HepG2 (cell line): ENCODE data around the gene FSCN2. TPM values are rescaled to one million over a fixed set of nuclear protein-coding genes. Genes with fewer than 3 reads are reported as not detected.

Experiments
- BRD4 ChIP-seq: sonication (generic); formaldehyde crosslinking; IDR thresholded peaks from 2 replicates; pipeline ENCODE4 v1.4.0; 2020; ENCODE audit warnings: missing genetic modification reagents
- CAMTA2 ChIP-seq: sonication (generic); formaldehyde crosslinking; IDR thresholded peaks from 2 replicates; pipeline ENCODE4 v1.4.0; 2020; ENCODE audit warnings: mild to moderate bottlenecking, missing genetic modification reagents, borderline replicate concordance
- CC2D1A ChIP-seq: sonication (generic); formaldehyde crosslinking; IDR thresholded peaks from 2 replicates; pipeline ENCODE4 v1.8.1; 2023; ENCODE audit warnings: mild to moderate bottlenecking, missing genetic modification reagents
- CREBL2 ChIP-seq: sonication (generic); formaldehyde crosslinking; IDR thresholded peaks from 2 replicates; pipeline ENCODE4 v1.8.1; 2023; ENCODE audit warnings: missing genetic modification reagents, mild to moderate bottlenecking, borderline replicate concordance
- FOXC1 ChIP-seq: sonication (generic); formaldehyde crosslinking; IDR thresholded peaks from 2 replicates; pipeline ENCODE4 v1.8.0; 2022; ENCODE audit warnings: mild to moderate bottlenecking, missing genetic modification reagents, borderline replicate concordance
- HBP1 ChIP-seq: IDR thresholded peaks from 2 replicates; pipeline ENCODE4 v1.6.1; 2016; ENCODE audit warnings: low read depth, control low read depth
- JARID2 ChIP-seq: sonication (generic); formaldehyde crosslinking; IDR thresholded peaks from 2 replicates; pipeline ENCODE4 v1.8.1; 2023; ENCODE audit warnings: missing genetic modification reagents, inconsistent platforms; ENCODE audit not compliant: insufficient replicate concordance
- KMT2B ChIP-seq: IDR thresholded peaks from 2 replicates; pipeline ENCODE4 v1.6.1; 2016; ENCODE audit warnings: missing genetic modification reagents, missing compliant biosample characterization
- MTF2 ChIP-seq: sonication (generic); formaldehyde crosslinking; IDR thresholded peaks from 2 replicates; pipeline ENCODE4 v1.5.0; 2020; ENCODE audit warnings: missing genetic modification reagents, borderline replicate concordance
- POLR2A ChIP-seq, 2 experiments: IDR thresholded peaks; 2 replicates each; pipeline ENCODE4 v1.6.1; 2011; ENCODE audit warnings: low read depth in 2 of 2, low read length in 2 of 2, mild to moderate bottlenecking in 1 of 2, moderate library complexity in 1 of 2; ENCODE audit not compliant: insufficient read depth in 1 of 2
- RXRB ChIP-seq: IDR thresholded peaks from 2 replicates; pipeline ENCODE4 v1.6.1; 2016; ENCODE audit warnings: borderline replicate concordance, missing genetic modification reagents, missing compliant biosample characterization
- TARDBP ChIP-seq: sonication (generic); formaldehyde crosslinking; IDR thresholded peaks from 2 replicates; pipeline ENCODE4 v1.8.0; 2022; ENCODE audit warnings: mild to moderate bottlenecking, missing genetic modification reagents
- TBP ChIP-seq: sonication (generic); formaldehyde crosslinking; IDR thresholded peaks from 2 replicates; pipeline ENCODE4 v1.5.0; 2020; ENCODE audit warnings: missing genetic modification reagents
- ZFP36L1 ChIP-seq: sonication (generic); formaldehyde crosslinking; IDR thresholded peaks from 2 replicates; pipeline ENCODE4 v1.8.0; 2022; ENCODE audit warnings: mild to moderate bottlenecking, missing genetic modification reagents, moderate library complexity
- ZNF180 ChIP-seq: sonication (generic); formaldehyde crosslinking; IDR thresholded peaks from 2 replicates; pipeline ENCODE4 v1.4.0; 2020; ENCODE audit warnings: low read depth, missing genetic modification reagents, borderline replicate concordance
- ZNF326 ChIP-seq: sonication (generic); formaldehyde crosslinking; IDR thresholded peaks from 2 replicates; pipeline ENCODE4 v1.4.0; 2020; ENCODE audit warnings: missing genetic modification reagents, borderline replicate concordance
- ZNF329 ChIP-seq: sonication (generic); formaldehyde crosslinking; IDR thresholded peaks from 2 replicates; pipeline ENCODE4 v1.9.0; 2021; ENCODE audit warnings: low read depth, mild to moderate bottlenecking, missing genetic modification reagents
- ZNF451 ChIP-seq: sonication (generic); formaldehyde crosslinking; IDR thresholded peaks from 2 replicates; pipeline ENCODE4 v1.5.0; 2020; ENCODE audit warnings: mild to moderate bottlenecking, missing genetic modification reagents
- ZNF788 ChIP-seq: sonication (generic); formaldehyde crosslinking; IDR thresholded peaks from 2 replicates; pipeline ENCODE4 v1.5.0; 2020; ENCODE audit warnings: mild to moderate bottlenecking, missing genetic modification reagents, borderline replicate concordance
- polyA plus RNA-seq, 8 experiments: library from polyadenylated mRNA; depleted of rRNA in 3 of 8; stranded (reverse) in 7 of 8; unstranded in 1 of 8; fragments of >200 nt; fragmentation: Illumina TruSeq in 4 of 8; extraction: Trizol in 4 of 8; gene quantifications; 2 replicates each; pipeline versions ENCODE4 v1.2.1 to v1.2.3, GENCODE V29; 2011 to 2016; ENCODE audit warnings: low read depth in 4 of 8, missing spikeins in 1 of 8, mixed read lengths in 1 of 8; ENCODE audit not compliant: insufficient read depth in 1 of 8
- total RNA-seq, 5 experiments: library from RNA; depleted of rRNA; stranded (reverse); fragments of >200 nt; fragmentation: Illumina TruSeq; extraction: Trizol; gene quantifications; 2 replicates each; pipeline ENCODE4 v1.2.3, GENCODE V29; 2016; ENCODE audit warnings: low read depth in 1 of 5
- TF ChIP-seq, protein P1 (sequence below): sonication (generic); formaldehyde crosslinking; IDR thresholded peaks from 2 replicates; pipeline ENCODE4 v1.8.0; 2022; ENCODE audit warnings: missing genetic modification reagents, mild to moderate bottlenecking, borderline replicate concordance
- TF ChIP-seq, protein P2 (sequence below), 2 experiments: sonication (generic) in 1 of 2; formaldehyde crosslinking in 1 of 2; IDR thresholded peaks; 2 replicates each; pipeline versions ENCODE4 v1.4.0 to v1.6.1; 2016 to 2020; ENCODE audit warnings: borderline replicate concordance in 1 of 2, low read depth in 1 of 2, mild to moderate bottlenecking in 1 of 2, missing genetic modification reagents in 1 of 2
- TF ChIP-seq, protein P3 (sequence below): sonication (generic); formaldehyde crosslinking; IDR thresholded peaks from 2 replicates; pipeline ENCODE4 v1.4.0; 2020; ENCODE audit warnings: missing genetic modification reagents

FSCN2 gene
- total and polyA plus RNA-seq, 2 of the 13 experiments (the other 11 are each of a cell fraction or from before 2014, with no cell fraction given): 0.09 TPM; not detected in 1

DNA sequence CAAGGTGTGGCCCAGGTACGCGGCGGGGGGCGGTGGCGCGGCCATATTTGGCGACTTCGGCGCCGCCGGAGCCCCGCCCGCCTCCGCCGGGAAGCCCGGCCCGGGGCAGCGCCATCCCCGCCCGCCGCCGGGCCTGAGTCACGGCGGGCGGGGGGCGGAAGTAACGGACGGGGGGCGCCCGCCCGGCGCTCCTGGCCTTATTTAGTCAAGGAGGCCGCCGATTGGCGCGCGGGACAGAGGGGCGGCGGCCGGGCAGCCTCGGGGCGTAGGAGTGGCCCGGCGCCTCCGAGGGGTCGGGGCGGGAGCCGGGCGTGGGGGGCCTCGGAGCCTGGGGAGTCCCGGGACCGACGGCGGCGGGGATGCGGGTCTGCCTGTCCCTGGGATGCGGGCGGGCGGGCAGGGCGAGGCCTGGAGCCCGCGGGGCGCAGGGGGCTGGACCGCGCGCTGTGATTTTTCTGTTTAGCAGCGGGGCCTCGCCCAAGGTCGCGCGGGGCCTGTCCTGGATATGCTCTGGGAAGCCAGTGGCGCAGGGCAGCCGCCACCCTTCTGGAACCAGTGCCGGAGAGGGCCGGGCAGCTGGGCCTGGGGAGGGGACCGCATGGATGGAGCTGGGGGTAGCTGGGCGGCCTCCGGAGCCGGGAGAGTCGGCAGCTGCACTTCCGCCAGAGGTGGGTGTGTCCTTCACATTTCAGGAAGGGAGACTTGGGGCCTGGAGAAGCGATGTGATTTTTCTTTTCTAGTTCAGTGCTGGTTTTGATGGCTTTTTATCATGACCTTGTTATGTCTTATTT, 13.2 kb upstream of the FSCN2 start (continued):
- no peak for TF ChIP-seq MTF2 (CRISPR knock-in tag)
- TF ChIP-seq POLR2A (IDR thresholded peaks at IDR 0.05; ENCODE audit: insufficient read depth in 1 of 2, low read depth in 2 of 2, low read length in 2 of 2): no peak
- 0 out of 2 replicates have a peak, but pooled peaks have one; percentile 15 for TF ChIP-seq BRD4
- no peak for TF ChIP-seq ZNF326 (CRISPR knock-in tag)
- TF ChIP-seq, protein P1, sequence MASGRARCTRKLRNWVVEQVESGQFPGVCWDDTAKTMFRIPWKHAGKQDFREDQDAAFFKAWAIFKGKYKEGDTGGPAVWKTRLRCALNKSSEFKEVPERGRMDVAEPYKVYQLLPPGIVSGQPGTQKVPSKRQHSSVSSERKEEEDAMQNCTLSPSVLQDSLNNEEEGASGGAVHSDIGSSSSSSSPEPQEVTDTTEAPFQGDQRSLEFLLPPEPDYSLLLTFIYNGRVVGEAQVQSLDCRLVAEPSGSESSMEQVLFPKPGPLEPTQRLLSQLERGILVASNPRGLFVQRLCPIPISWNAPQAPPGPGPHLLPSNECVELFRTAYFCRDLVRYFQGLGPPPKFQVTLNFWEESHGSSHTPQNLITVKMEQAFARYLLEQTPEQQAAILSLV: no peak
- no peak for TF ChIP-seq RXRB (CRISPR knock-in tag)
- TF ChIP-seq CREBL2 (CRISPR knock-in tag): no peak
- TF ChIP-seq, protein P2, sequence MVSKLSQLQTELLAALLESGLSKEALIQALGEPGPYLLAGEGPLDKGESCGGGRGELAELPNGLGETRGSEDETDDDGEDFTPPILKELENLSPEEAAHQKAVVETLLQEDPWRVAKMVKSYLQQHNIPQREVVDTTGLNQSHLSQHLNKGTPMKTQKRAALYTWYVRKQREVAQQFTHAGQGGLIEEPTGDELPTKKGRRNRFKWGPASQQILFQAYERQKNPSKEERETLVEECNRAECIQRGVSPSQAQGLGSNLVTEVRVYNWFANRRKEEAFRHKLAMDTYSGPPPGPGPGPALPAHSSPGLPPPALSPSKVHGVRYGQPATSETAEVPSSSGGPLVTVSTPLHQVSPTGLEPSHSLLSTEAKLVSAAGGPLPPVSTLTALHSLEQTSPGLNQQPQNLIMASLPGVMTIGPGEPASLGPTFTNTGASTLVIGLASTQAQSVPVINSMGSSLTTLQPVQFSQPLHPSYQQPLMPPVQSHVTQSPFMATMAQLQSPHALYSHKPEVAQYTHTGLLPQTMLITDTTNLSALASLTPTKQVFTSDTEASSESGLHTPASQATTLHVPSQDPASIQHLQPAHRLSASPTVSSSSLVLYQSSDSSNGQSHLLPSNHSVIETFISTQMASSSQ (IDR thresholded peaks at IDR 0.05; ENCODE audit: low read depth): no peak
- TF ChIP-seq, protein P2 (CRISPR knock-in tag; IDR thresholded peaks at IDR 0.05; ENCODE audit: borderline replicate concordance): no peak
- TF ChIP-seq CC2D1A (CRISPR knock-in tag): no peak
- TF ChIP-seq ZNF180 (CRISPR knock-in tag): no peak
- no peak for TF ChIP-seq ZNF329 (CRISPR knock-in tag)
- TF ChIP-seq, protein P3, sequence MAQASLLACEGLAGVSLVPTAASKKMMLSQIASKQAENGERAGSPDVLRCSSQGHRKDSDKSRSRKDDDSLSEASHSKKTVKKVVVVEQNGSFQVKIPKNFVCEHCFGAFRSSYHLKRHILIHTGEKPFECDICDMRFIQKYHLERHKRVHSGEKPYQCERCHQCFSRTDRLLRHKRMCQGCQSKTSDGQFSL (CRISPR knock-in tag): no peak
- TF ChIP-seq TARDBP: 0 out of 2 replicates have a peak, but pooled peaks have one; percentile 26
- no peak; the same call in 1 of the 2 replicates for TF ChIP-seq FOXC1 (CRISPR knock-in tag)
- TF ChIP-seq TBP (CRISPR knock-in tag): no peak; the same call in 1 of the 2 replicates
- TF ChIP-seq CAMTA2: 0 out of 2 replicates have a peak, but pooled peaks have one; percentile 35
- TF ChIP-seq KMT2B (CRISPR knock-in tag): peak; percentile 33; the same call in 1 of the 2 replicates
- TF ChIP-seq ZNF788 (CRISPR knock-in tag): 0 out of 2 replicates have a peak, but pooled peaks have one; percentile 13
- no peak for TF ChIP-seq JARID2 (CRISPR knock-in tag)
- no peak for TF ChIP-seq ZFP36L1 (CRISPR knock-in tag)
- no peak for TF ChIP-seq HBP1 (CRISPR knock-in tag)
- TF ChIP-seq ZNF451 (CRISPR knock-in tag): no peak
